Left ventricle myocardium inferior (tissue), 1 donor: ENCODE results near the gene TEX54. TPM values are rescaled to one million over a fixed set of nuclear protein-coding genes. Genes with fewer than 3 reads are reported as not detected.
A peak's percentile ranks its signal among the peaks of the same experiment; 100 is the strongest.
"Not testable (repeated sequence)": the region's sequence is repeated elsewhere in the genome, so short reads cannot be mapped to it uniquely, and the experiment has no call there.

Experiments
- DNase-seq: peaks from one replicate; pipeline ENCODE4 v3.0.0-alpha.2; 2020
- H3K27ac ChIP-seq: fragments of 200-600 bp; replicated peaks from 2 replicates; pipeline ENCODE4 v1.8.0; 2021
- H3K27me3 ChIP-seq: fragments of 200-600 bp; 2 replicates; pipeline ENCODE4 v1.8.0; 2021; ENCODE audit warnings: low read depth
- H3K36me3 ChIP-seq: fragments of 200-600 bp; 2 replicates; pipeline ENCODE4 v1.8.0; 2021
- H3K4me1 ChIP-seq: fragments of 200-600 bp; 2 replicates; pipeline ENCODE4 v1.8.0; 2021
- H3K4me3 ChIP-seq: fragments of 200-600 bp; 2 replicates; pipeline ENCODE4 v1.8.0; 2021; ENCODE audit warnings: mild to moderate bottlenecking, moderate library complexity
- H3K9me3 ChIP-seq: fragments of 200-600 bp; replicated peaks from 2 replicates; pipeline ENCODE4 v1.8.0; 2021
- CTCF ChIP-seq: fragments of 200-600 bp; IDR thresholded peaks from 2 replicates; pipeline ENCODE4 v1.8.0; 2021; ENCODE audit warnings: antibody characterized with exemption, mild to moderate bottlenecking, borderline replicate concordance
- intact Hi-C: fragments of 100-400 bp; cut with micrococcal nuclease; formaldehyde crosslinking; loops from one replicate; pipeline ENCODE4 v1.11.0; 2022
- total RNA-seq: library from RNA; stranded (reverse); fragmentation: NEBNext Ultra II Directional; extraction: Animal tissue kit (Norgen Biotek cat#: 25700); gene quantifications from one replicate; pipeline ENCODE4 v1.2.1, GENCODE V29; 2021
- donor health status: DM: no; HTN: yes; CAD: no; lungs with severe emphysema.

Gene TEX54
- total RNA-seq, 1 donor from 2014 or later: not detected

GRCh38 chr11:62839050-62839945 lies 6.7 kb upstream of the TEX54 start, which contains the start of gene WDR74:
Gene WDR74, minus strand, starts transcription at chr11:62839590. Its CDS starts 20 bp downstream, at chr11:62839570.
- TF ChIP-seq CTCF: no peak
- intact Hi-C loops: loop anchor here (10.0 kb wide), 1 partner anchor 114 kb away; the partner anchor contains the start of genes HNRNPUL2 and TTC9C
- Histone ChIP-seq H3K27ac (peak within 1 kb of the TSS; percentile 99), H3K4me3 (peak within 1 kb of the TSS; percentile 95), H3K27me3 (no peaks in the 10 kb centered on the region), H3K9me3 (no peaks in the 10 kb centered on the region), H3K36me3 (peaks cover 28% of the 10 kb centered on the region), H3K4me1 (peaks cover 43% of the 10 kb centered on the region)
- DNase-seq: peak; percentile 93

- DNase-seq: no peak
- H3K9me3 ChIP-seq: no peaks in the 10 kb centered on the region
- no peak for TF ChIP-seq CTCF
- intact Hi-C loops: loop anchor here (10.0 kb wide), 1 partner anchor 111 kb away; the partner anchor contains the start of genes HNRNPUL2 and TTC9C
- H3K27ac ChIP-seq: no peak overlapping the region
- peaks cover 39% of the 10 kb centered on the region for H3K36me3 ChIP-seq
- peaks cover 54% of the 10 kb centered on the region for H3K4me1 ChIP-seq
- no peaks in the 10 kb centered on the region for H3K27me3 ChIP-seq
- no peak overlapping the region for H3K4me3 ChIP-seq
Measured at GRCh38 chr11:62835336-62835735, 2.7 kb upstream of the TEX54 start.

- Histone ChIP-seq H3K27me3 (no peaks in the 10 kb centered on the region), H3K4me1 (peaks cover 57% of the 10 kb centered on the region), H3K36me3 (peaks cover 66% of the 10 kb centered on the region), H3K4me3 (peak within 1 kb of the TSS; percentile 78), H3K9me3 (no peaks in the 10 kb centered on the region), H3K27ac (peak within 1 kb of the TSS; percentile 96)
- intact Hi-C loops: loop anchor here (10.0 kb wide), 1 partner anchor 107 kb away; the partner anchor contains the start of genes HNRNPUL2 and TTC9C
- DNase-seq: peak; percentile 100
- no peak for TF ChIP-seq CTCF
Measured at GRCh38 chr11:62831520-62832335, 913 bp downstream of the TEX54 start, which contains the start of gene STX5. Gene STX5, minus strand, starts transcription at chr11:62832051. Its CDS starts 808 bp downstream, at chr11:62831243.

GRCh38 chr11:62830904-62831519 lies 1.6 kb downstream of the TEX54 start:
- intact Hi-C loops: loop anchor here (10.0 kb wide), 1 partner anchor 106 kb away; the partner anchor contains the start of genes HNRNPUL2 and TTC9C
- peaks cover 57% of the 10 kb centered on the region for H3K4me1 ChIP-seq
- peak overlapping the region; percentile 78 for H3K4me3 ChIP-seq
- no peaks in the 10 kb centered on the region for H3K27me3 ChIP-seq
- H3K36me3 ChIP-seq: peaks cover 66% of the 10 kb centered on the region
- DNase-seq: no peak
- peak overlapping the region; percentile 96 for H3K27ac ChIP-seq
- H3K9me3 ChIP-seq: no peaks in the 10 kb centered on the region
- no peak for TF ChIP-seq CTCF

- H3K27ac ChIP-seq, intact Hi-C loops, H3K4me3 ChIP-seq, H3K27me3 ChIP-seq, H3K9me3 ChIP-seq, DNase-seq: not testable (repeated sequence)
- H3K4me1 ChIP-seq: peaks cover 49% of the 10 kb centered on the region
- H3K36me3 ChIP-seq: peaks cover 68% of the 10 kb centered on the region
Measured at GRCh38 chr11:62828130-62828529, 4.5 kb downstream of the TEX54 start.
